Coronary artery (tissue), 2 donors: Measurements from ENCODE around the gene PPP1R18.

Experiments used
- DNase-seq: peaks from one replicate; pipeline ENCODE4 v3.0.0-alpha.2; 2017; ENCODE audit warnings: low spot score
- H3K27ac ChIP-seq, 2 donors: fragments of 200-600 bp; sonication (generic); one replicate each; pipeline ENCODE4 v1.5.1; 2016 to 2019
- H3K4me3 ChIP-seq: fragments of 200-600 bp; sonication (generic); 2 replicates; pipeline ENCODE4 v1.5.1; 2016; ENCODE audit warnings: mild to moderate bottlenecking, moderate library complexity
- TF ChIP-seq, protein P1 (sequence below): fragments of 200-600 bp; sonication (generic); IDR thresholded peaks from one replicate; pipeline ENCODE4 v1.5.1; 2019; ENCODE audit warnings: antibody characterized with exemption

The PPP1R18 gene

DNA sequence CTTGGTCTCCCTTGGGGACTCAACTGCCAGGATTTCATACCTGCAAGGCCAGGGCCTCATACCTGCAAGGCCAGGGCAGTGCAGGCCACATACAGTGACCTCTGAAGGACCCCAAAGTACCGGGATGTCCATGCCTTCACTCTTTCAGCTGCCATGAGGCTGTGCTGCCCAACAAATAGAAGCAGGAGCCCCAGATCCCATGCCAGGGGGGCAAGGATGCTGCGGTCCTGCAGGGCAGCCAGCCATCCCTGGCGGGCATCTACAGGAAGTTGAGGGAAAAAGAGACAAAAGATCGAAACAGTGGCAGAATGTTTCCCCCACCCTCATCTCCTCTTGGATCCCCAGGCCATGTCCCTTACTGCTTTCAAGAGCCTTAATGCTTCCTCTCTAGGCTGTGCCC is 3.5 kb upstream of the PPP1R18 start:
- TF ChIP-seq, protein P1, sequence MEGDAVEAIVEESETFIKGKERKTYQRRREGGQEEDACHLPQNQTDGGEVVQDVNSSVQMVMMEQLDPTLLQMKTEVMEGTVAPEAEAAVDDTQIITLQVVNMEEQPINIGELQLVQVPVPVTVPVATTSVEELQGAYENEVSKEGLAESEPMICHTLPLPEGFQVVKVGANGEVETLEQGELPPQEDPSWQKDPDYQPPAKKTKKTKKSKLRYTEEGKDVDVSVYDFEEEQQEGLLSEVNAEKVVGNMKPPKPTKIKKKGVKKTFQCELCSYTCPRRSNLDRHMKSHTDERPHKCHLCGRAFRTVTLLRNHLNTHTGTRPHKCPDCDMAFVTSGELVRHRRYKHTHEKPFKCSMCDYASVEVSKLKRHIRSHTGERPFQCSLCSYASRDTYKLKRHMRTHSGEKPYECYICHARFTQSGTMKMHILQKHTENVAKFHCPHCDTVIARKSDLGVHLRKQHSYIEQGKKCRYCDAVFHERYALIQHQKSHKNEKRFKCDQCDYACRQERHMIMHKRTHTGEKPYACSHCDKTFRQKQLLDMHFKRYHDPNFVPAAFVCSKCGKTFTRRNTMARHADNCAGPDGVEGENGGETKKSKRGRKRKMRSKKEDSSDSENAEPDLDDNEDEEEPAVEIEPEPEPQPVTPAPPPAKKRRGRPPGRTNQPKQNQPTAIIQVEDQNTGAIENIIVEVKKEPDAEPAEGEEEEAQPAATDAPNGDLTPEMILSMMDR: no peak
- Histone ChIP-seq H3K4me3 (peak overlapping the region; percentile 81), H3K27ac (peak overlapping the region; percentile 95 to 100)
- no peak for DNase-seq

DNA sequence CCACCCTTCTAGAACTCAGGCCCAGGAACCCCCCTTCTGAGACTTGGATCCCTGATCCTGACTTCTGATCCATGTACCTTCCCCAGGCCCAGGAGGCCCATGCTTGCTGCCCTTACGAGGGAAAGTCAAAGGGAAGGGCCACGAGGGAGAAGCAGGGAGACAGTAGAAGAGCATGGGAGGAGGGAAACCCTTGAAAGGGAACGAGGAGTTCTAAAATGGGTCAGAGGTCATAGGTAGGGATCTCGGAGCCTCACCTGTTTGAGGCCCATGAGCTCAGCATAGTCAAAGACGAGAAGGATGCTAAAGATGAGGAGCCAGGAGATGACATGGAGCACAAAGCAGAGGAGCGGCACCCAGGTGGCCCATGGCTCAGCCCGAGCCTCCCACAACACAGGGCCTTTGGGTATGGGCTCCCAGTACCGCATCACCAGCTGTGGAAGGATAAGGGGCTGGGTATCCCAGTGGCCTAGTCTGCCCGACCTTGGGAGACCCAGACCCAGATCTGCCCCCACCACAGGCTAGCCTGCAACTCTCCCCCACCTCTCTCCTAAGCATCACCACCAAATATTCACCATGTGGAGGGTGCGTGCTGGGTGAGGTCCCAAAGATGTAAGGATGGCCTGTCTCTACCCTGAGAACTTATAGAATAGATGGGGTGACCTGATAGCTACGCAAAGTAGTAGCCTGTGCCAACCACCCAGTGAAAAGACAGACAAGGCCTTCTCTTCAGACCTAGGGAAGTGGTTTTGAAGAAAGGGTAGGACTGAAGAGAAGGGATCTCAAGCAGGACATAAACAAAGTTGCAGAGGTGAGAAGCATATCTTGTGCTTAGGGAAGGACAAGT is 2.8 kb upstream of the PPP1R18 start:
- TF ChIP-seq, protein P1: no peak
- DNase-seq: no peak
- peak overlapping the region; percentile 95 to 100 for H3K27ac ChIP-seq
- H3K4me3 ChIP-seq: no peak overlapping the region

DNA sequence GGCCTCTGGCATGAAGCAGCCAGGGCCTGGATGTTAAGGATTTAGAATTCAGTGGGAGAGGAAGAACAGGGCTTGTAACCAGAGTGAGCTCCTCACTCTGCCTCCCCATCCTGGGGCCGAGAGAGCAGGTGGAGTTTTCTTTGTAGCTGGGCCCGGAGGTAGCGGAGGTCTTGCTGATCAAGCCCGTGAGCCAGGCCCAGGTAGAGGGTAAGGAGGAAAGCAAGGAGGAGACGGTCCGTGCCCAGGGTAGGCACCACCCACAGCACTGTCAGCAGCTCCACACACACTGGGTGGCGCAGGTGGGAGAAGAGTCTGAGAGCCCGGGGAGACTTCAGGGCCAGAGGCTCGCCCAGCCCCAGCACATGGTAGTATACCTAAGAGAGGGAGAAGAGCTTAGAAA is 2.1 kb upstream of the PPP1R18 start:
- H3K4me3 ChIP-seq: peak overlapping the region; percentile 91
- TF ChIP-seq, protein P1: no peak
- no peak for DNase-seq
- peak overlapping the region; percentile 95 to 100 for H3K27ac ChIP-seq

DNA sequence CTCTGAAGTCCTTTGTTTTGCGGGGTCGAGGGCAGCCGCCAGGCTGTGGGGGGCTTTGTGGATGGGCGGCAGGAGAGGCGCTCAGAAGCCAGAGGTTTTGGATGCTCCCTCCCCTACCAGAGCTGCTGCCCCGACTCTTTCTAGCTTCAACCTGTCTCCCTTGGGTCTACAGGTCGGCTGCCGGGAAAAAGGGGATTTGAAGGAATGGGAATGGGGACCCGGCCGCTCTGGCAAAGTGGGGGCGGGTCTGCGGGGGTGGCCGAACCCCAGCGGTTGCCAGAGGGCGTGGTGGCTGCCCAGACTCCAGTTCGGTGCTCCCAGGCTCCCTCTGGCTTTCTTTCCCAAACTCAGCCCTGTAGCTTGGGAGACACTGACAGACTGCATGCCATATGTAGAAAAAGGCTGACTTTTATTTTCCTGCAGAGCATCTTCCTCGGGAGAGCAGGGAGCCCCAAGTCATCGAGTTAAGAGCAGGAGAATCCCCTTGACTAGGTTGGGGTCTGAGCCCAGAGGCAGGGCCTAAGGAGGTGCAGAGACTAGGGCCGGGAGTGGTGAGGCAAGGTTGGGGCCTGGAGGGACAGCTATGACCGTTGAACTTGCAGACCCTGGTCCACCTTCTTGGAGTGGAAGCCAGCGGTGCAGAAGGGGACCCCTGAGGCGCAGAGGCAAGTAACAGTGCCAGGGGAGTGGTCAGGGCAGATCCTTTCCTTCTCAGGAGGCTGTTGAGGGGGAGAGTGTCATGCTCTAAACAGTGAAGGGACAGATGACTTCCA is 1.4 kb upstream of the PPP1R18 start:
- peak overlapping the region; percentile 91 for H3K4me3 ChIP-seq
- peak; percentile 83 for DNase-seq
- peak overlapping the region; percentile 95 to 100 for H3K27ac ChIP-seq
- TF ChIP-seq, protein P1: peak; percentile 29

DNA sequence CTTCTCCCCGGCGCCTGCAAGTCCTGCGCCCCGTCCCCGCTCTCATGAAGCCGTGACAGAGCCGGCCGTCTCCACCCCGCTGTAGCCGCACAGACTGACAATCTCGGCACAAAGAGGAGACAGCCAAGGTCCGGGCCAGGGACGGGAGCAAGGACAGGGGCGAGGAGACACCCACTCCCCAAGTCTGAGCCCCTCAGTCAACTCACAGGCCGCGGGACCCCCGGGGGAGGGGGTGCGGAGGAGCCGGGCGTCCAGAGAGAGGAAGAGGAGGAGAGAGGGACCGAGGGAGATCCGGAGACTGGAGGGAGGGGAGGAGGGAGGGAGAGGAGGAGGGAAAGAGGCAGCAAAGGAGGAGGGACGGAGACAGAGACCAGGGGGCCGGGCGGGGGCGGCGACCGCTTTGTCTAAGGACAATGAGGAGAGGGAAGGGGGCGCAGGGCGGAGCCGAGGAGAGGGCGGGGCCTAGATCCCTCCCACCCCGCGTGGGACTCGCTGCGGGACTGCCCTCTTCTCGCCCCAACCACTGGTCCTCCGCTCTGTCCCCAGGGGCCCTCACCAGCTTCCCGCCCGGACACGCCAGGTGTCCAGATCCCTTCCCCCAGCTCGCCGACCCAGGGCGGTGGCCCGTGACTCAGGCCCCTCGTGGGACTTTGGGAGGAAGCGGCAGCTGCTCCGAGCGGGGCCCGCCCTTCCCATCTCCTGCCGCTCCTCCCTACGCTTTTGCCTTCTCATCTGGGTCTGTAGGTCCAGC is 638 bp upstream of the PPP1R18 start:
- peak; percentile 99 for DNase-seq
- TF ChIP-seq, protein P1: no peak
- H3K4me3 ChIP-seq: peak overlapping the region; percentile 91
- peak overlapping the region; percentile 95 to 100 for H3K27ac ChIP-seq

DNA sequence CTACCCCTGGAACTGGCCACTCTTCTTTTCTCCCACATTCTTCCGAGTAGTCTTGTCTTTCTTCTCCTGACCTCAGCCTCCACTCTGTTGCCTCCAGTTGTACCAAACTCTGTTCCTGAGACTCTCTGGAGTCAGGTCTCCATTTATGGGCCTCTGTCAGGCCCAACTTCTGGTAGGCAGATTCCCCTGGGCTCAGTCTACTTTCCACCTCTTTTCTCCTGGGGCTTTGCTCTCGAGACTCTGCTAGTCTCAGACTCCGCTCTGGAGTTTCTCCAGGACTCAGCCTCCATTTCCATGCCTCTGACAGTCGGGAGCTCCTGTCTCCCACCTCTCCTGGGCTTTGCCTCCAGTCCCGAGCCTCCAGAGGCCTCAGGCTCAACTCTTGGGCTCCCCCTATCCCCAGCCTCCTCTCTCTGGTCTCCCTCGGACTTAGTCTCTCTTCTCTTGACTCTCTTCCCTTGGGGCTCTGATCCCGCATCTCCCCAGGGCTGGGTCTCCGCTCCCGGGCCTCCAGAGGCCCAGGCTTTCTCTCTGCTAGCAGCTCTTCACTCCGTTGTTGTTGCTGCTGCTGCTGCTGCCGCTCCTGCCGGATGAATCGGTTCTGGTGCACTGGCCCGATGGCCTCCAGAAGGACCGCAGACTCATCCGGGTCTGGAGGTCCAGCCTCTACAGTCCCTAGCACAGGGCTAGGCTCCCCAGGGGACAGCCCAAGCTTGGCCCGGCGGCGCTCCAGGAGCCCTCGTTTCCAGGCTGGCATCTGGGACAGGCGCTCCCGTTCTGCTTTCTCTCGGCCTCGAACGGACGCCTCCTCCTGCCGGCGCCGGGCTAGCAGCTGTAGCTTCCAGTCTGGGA is 1.1 kb downstream of the PPP1R18 start:
- no peak for DNase-seq

More for the DNA sequence above, 1.1 kb downstream of the PPP1R18 start:
- Histone ChIP-seq H3K27ac (peak overlapping the region; percentile 95 to 100), H3K4me3 (peak overlapping the region; percentile 91)
- TF ChIP-seq, protein P1: no peak
